MCF 10A (cell line): Measurements from ENCODE around the gene GORAB. TPM values are rescaled to one million over a fixed set of nuclear protein-coding genes. Genes with fewer than 3 reads are reported as not detected.

Experiments
- Bru-seq: library from RNA; stranded (reverse); fragments of 400-500 nt; gene quantifications from one replicate; lab custom pipeline; 2021; lab: Mats Ljungman, UMichigan
- BruChase-seq, 2 experiments: library from RNA; stranded (reverse); fragments of 400-500 nt; gene quantifications; one replicate each; lab custom pipeline; 2021; lab: Mats Ljungman, UMichigan
- BruUV-seq: library from RNA; stranded (reverse); fragments of 400-500 nt; replicated peaks from 2 replicates; lab custom pipeline; 2021; lab: Mats Ljungman, UMichigan
- CTCF ChIA-PET: fragments of 300-600 bp; sonication (Branson Sonifier 250); formaldehyde crosslinking; extraction: SDS; loops from one replicate; lab custom pipeline; 2021; ENCODE audit warnings: antibody characterized with exemption, inconsistent platforms; lab: Yijun Ruan, JAX
- POLR2A ChIA-PET: fragments of 300-600, 350-650 bp; sonication (Branson Sonifier 250); formaldehyde crosslinking; extraction: SDS; loops from one replicate; lab custom pipeline; 2020; ENCODE audit warnings: antibody characterized with exemption, inconsistent platforms; lab: Yijun Ruan, JAX
- DNase-seq: peaks from one replicate; pipeline ENCODE4 v3.0.0-alpha.2; 2018; ENCODE audit not compliant: unreplicated experiment
- H3K27ac Mint-ChIP-seq: one replicate; pipeline ENCODE4 v1.8.0; 2022; ENCODE audit warnings: mild to moderate bottlenecking, low read depth, mixed read lengths; ENCODE audit not compliant: unreplicated experiment
- H3K27me3 Mint-ChIP-seq: one replicate; pipeline ENCODE4 v1.8.0; 2022; ENCODE audit warnings: mixed read lengths; ENCODE audit not compliant: insufficient read depth, unreplicated experiment
- H3K36me3 Mint-ChIP-seq: one replicate; pipeline ENCODE4 v1.8.0; 2022; ENCODE audit warnings: mild to moderate bottlenecking, moderate library complexity, mixed read lengths; ENCODE audit not compliant: insufficient read depth, unreplicated experiment
- H3K4me1 Mint-ChIP-seq: one replicate; pipeline ENCODE4 v1.8.0; 2022; ENCODE audit warnings: mixed read lengths; ENCODE audit not compliant: insufficient read depth, unreplicated experiment
- H3K4me3 Mint-ChIP-seq: one replicate; pipeline ENCODE4 v1.8.0; 2022; ENCODE audit warnings: mild to moderate bottlenecking, moderate library complexity, mixed read lengths; ENCODE audit not compliant: unreplicated experiment
- H3K9me3 Mint-ChIP-seq: one replicate; pipeline ENCODE4 v1.8.0; 2022; ENCODE audit warnings: mixed read lengths; ENCODE audit not compliant: unreplicated experiment
- CTCF ChIP-seq: fragments of 200-600 bp; IDR thresholded peaks from one replicate; pipeline ENCODE4 v1.8.0; 2022; ENCODE audit warnings: antibody characterized with exemption, mild to moderate bottlenecking; ENCODE audit not compliant: unreplicated experiment
- intact Hi-C: fragments of 100-400 bp; cut with micrococcal nuclease; formaldehyde crosslinking; loops from 2 replicates; pipeline ENCODE4 v1.14.1; 2022
- long read RNA-seq: library from polyadenylated mRNA; stranded (forward); transcript quantifications from one replicate; pipeline ENCODE4 v2.0.0, GENCODE V29; 2022
- total RNA-seq: library from RNA; stranded (reverse); gene quantifications from 2 replicates; pipeline ENCODE4 v1.2.3, GENCODE V29; 2022

The GORAB gene
- total RNA-seq (14.0 and 15.1 TPM in 2 replicates), Bru-seq, nascent RNA (percentile 93 among the genes with signal in this experiment), BruChase-seq, experiment 1, labeled RNA remaining after a 6-hour chase (percentile 76 among the genes with signal in this experiment), BruChase-seq, experiment 2, labeled RNA remaining after a 2-hour chase (percentile 87 among the genes with signal in this experiment)
- long read RNA-seq, transcript GORAB-202 (5 exons, 2,189 nt) = major isoform, 26 of 44 reads
- long read RNA-seq, partial matches to known transcripts = 1 of 44 reads
- long read RNA-seq, other reads (novel, unspliced or antisense) = 16 of 44 reads

DNA sequence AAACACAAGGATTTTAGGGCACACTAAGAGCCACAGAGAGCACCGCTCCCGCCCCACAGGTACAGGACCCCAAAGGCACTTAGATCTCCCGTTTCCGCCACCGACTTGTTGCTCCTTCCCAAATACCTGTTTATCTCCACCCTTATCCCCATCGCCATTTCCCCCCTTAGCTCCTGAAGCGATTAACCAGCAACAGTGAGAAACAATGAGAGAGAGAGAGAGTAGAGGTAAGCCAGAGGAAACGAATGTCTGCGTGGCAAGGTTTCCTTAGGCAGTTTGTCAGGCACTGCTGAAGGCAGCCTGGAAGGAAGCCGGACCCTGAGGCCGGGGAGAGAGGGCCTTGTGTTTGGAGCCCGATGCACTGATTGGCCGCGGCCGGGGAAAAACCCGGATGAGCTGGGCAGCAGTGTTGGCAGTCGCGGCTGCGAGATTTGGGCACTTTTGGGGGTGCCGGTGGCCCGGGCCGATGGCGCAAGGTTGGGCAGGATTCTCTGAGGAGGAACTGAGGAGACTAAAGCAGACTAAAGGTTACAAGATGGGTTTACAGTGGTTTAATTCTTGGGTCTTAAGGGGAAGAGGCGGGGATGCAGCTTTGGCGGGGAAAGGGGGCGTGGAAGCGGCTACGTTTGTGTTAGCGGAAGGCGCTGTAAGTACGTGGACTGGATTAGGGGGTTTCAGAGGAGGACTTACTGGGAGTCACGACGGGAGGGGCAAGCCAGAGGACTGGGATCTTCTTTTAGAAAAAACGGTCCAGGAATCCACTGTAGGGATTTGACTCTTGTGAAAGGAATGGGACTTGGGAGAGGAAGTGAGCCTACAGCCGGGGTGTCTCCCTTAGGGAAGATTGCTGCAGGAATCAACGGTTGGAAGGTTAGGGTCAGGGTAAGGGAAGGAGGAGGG is at the start of gene GORAB:
Gene GORAB (plus strand): TSS at position 409 of the 900 bp plus-strand sequence. CDS start 58 bp downstream, at position 467.
- Mint-ChIP-seq H3K27ac (no peak within 1 kb of the TSS), H3K9me3 (no peaks in the 10 kb centered on the region), H3K4me3 (no peak within 1 kb of the TSS), H3K36me3 (no peaks in the 10 kb centered on the region), H3K4me1 (peaks cover 9% of the 10 kb centered on the region), H3K27me3 (no peaks in the 10 kb centered on the region)
- intact Hi-C loops = loop anchor here (2.0 to 5.0 kb wide), 4 partner anchors 31 to 460 kb away; partner anchors contain the start of gene KIFAP3
- ChIA-PET POLR2A (interaction anchor here (0.7 to 2.5 kb wide), 18 partner anchors 8 to 639 kb away, joined by 3 to 20 read pairs (median 3); partner anchors contain the start of gene SCYL3), CTCF (interaction anchor here (0.6 to 1.7 kb wide), 9 partner anchors 14 to 522 kb away, joined by 3 to 6 read pairs (median 4); no protein-coding TSS in a partner anchor)
- peak; percentile 97 for DNase-seq
- no peak for TF ChIP-seq CTCF
- BruUV-seq = no TSS peak

GRCh38 chr1:170483051-170483450 is 48.9 kb upstream of the GORAB start:
- no TSS peak for BruUV-seq
- no peak for DNase-seq
- TF ChIP-seq CTCF = no peak
- H3K9me3 Mint-ChIP-seq = no peaks in the 10 kb centered on the region
- no peak overlapping the region for H3K4me3 Mint-ChIP-seq
- H3K36me3 Mint-ChIP-seq = no peaks in the 10 kb centered on the region
- POLR2A ChIA-PET = no interaction called here
- H3K27ac Mint-ChIP-seq = no peak overlapping the region
- intact Hi-C loops = no loop called here
- H3K4me1 Mint-ChIP-seq = no peaks in the 10 kb centered on the region
- CTCF ChIA-PET = no interaction called here
- no peaks in the 10 kb centered on the region for H3K27me3 Mint-ChIP-seq

DNA sequence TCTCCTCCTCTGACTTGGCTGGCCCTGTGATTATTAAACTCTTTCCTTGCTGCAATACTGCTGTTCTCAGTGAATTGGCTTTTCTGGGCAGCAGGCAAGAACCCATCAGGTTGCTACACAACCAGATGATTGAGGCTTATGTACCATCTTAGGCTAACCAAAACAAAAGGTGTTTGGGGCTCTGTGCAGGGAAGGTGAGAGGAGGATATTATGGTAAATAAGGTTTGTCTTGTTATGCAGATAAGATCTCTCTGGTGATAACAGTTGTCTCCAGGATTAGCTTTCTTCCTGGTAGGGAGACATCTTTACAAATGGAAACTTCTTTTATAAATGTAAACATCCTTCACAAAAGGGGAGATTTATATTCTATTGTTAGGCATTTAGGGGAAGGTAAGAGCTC is 44.5 kb upstream of the GORAB start:
- intact Hi-C loops = no loop called here
- Mint-ChIP-seq H3K9me3 (no peaks in the 10 kb centered on the region), H3K36me3 (no peaks in the 10 kb centered on the region), H3K4me1 (no peaks in the 10 kb centered on the region), H3K27me3 (no peaks in the 10 kb centered on the region), H3K4me3 (no peak overlapping the region), H3K27ac (no peak overlapping the region)
- DNase-seq = no peak
- ChIA-PET CTCF (interaction anchor here (0.6 kb wide), 1 partner anchor 544 kb away, joined by 3 read pairs; no protein-coding TSS in a partner anchor), POLR2A (no interaction called here)
- TF ChIP-seq CTCF = no peak
- no TSS peak for BruUV-seq
